GM23338 (cell line): Measurements from ENCODE around the gene CELF4. TPM values are rescaled to one million over a fixed set of nuclear protein-coding genes. Genes with fewer than 3 reads are reported as not detected.

Experiments
- ATAC-seq: fragments of 200-7000 bp; cut with Tn5 transposase; 3 replicates; pipeline ENCODE4 v1.9.1; 2020
- DNase-seq: peaks from one replicate; pipeline ENCODE4 v3.0.0-alpha.2; 2015; ENCODE audit warnings: low spot score
- H2AFZ ChIP-seq: fragments of 200-600 bp; sonication (generic); 2 replicates; pipeline ENCODE4 v1.8.0; 2016; ENCODE audit warnings: antibody characterized with exemption, mild to moderate bottlenecking, moderate library complexity
- H3F3A ChIP-seq: fragments of 200-600 bp; sonication (generic); replicated peaks from 2 replicates; pipeline ENCODE4 v1.8.0; 2017; ENCODE audit warnings: antibody characterized with exemption, mixed run types, low read depth
- H3K27ac ChIP-seq: fragments of 200-600 bp; sonication (generic); 2 replicates; pipeline ENCODE4 v1.6.1; 2016; ENCODE audit warnings: low read depth
- H3K27me3 ChIP-seq: fragments of 200-600 bp; sonication (generic); 2 replicates; pipeline ENCODE4 v1.8.0; 2016; ENCODE audit warnings: mild to moderate bottlenecking, mixed run types, moderate library complexity; ENCODE audit not compliant: insufficient read depth
- H3K36me3 ChIP-seq: fragments of 200-600 bp; sonication (generic); 2 replicates; pipeline ENCODE4 v1.8.0; 2016; ENCODE audit warnings: mild to moderate bottlenecking; ENCODE audit not compliant: insufficient read depth
- H3K4me1 ChIP-seq: fragments of 200-600 bp; sonication (generic); 2 replicates; pipeline ENCODE4 v1.8.0; 2016; ENCODE audit warnings: mild to moderate bottlenecking, moderate library complexity; ENCODE audit not compliant: insufficient read depth
- H3K4me2 ChIP-seq: fragments of 200-600 bp; sonication (generic); 2 replicates; pipeline ENCODE4 v1.7.1; 2017; ENCODE audit warnings: mixed run types
- H3K4me3 ChIP-seq: fragments of 200-600 bp; sonication (generic); 2 replicates; pipeline ENCODE4 v1.6.1; 2016; ENCODE audit warnings: mixed run types
- H3K79me2 ChIP-seq: fragments of 200-600 bp; sonication (generic); replicated peaks from 2 replicates; pipeline ENCODE4 v1.8.0; 2017; ENCODE audit warnings: mild to moderate bottlenecking; ENCODE audit not compliant: insufficient read depth
- H3K9me2 ChIP-seq: fragments of 200-600 bp; sonication (generic); 2 replicates; pipeline ENCODE4 v1.8.0; 2017; ENCODE audit not compliant: insufficient read depth
- H4K20me1 ChIP-seq: fragments of 200-600 bp; sonication (generic); replicated peaks from 2 replicates; pipeline ENCODE4 v1.8.0; 2017; ENCODE audit warnings: mild to moderate bottlenecking; ENCODE audit not compliant: insufficient read depth
- H3K27ac Mint-ChIP-seq: 2 replicates; pipeline ENCODE4 v1.8.0; 2020; ENCODE audit warnings: inconsistent platforms, mild to moderate bottlenecking, moderate library complexity, mixed read lengths
- H3K27me3 Mint-ChIP-seq: 3 replicates; pipeline ENCODE4 v1.8.0; 2022; ENCODE audit warnings: low read depth, mild to moderate bottlenecking, moderate library complexity, mixed read lengths, inconsistent platforms; ENCODE audit not compliant: insufficient read depth, poor library complexity
- H3K36me3 Mint-ChIP-seq: 3 replicates; pipeline ENCODE4 v1.8.0; 2021; ENCODE audit warnings: low read depth, mild to moderate bottlenecking, inconsistent platforms, moderate library complexity, mixed read lengths
- H3K4me1 Mint-ChIP-seq: 3 replicates; pipeline ENCODE4 v1.8.0; 2020; ENCODE audit warnings: mild to moderate bottlenecking, inconsistent platforms, mixed read lengths
- H3K4me3 Mint-ChIP-seq: 3 replicates; pipeline ENCODE4 v1.8.0; 2021; ENCODE audit warnings: moderate library complexity, mild to moderate bottlenecking, inconsistent platforms, mixed read lengths
- H3K9me3 Mint-ChIP-seq: 3 replicates; pipeline ENCODE4 v1.8.0; 2020; ENCODE audit warnings: moderate library complexity, mild to moderate bottlenecking, inconsistent platforms, mixed read lengths
- CREB1 ChIP-seq: fragments of 250-450 bp; sonication (Bioruptor Pico); IDR thresholded peaks from 2 replicates; pipeline ENCODE4 v1.5.0; 2020; ENCODE audit warnings: low read depth, mild to moderate bottlenecking, moderate library complexity
- CTCF ChIP-seq, 2 experiments: fragments of 200-600 bp in 1 of 2; sonication (generic) in 1 of 2; conservative IDR thresholded peaks; 2 replicates each; pipeline versions ENCODE4 v1.5.1 to v1.6.1; 2016 to 2017; ENCODE audit warnings: antibody characterized with exemption in 2 of 2, low read depth in 2 of 2, mild to moderate bottlenecking in 2 of 2, moderate library complexity in 1 of 2
- ETS1 ChIP-seq: IDR thresholded peaks from 2 replicates; pipeline ENCODE4 v1.6.1; 2016; ENCODE audit warnings: antibody characterized with exemption
- EZH2phosphoT487 ChIP-seq: fragments of 200-600 bp; sonication (generic); IDR thresholded peaks from one replicate; pipeline ENCODE4 v1.8.1; 2018; ENCODE audit warnings: antibody characterized with exemption; ENCODE audit not compliant: unreplicated experiment
- JUNB ChIP-seq: IDR thresholded peaks from one replicate; pipeline ENCODE4 v1.6.1; 2016; ENCODE audit warnings: antibody characterized with exemption; ENCODE audit not compliant: unreplicated experiment
- NANOG ChIP-seq: IDR thresholded peaks from 2 replicates; pipeline ENCODE4 v1.6.1; 2016; ENCODE audit warnings: antibody characterized with exemption, borderline replicate concordance
- STAT1 ChIP-seq: IDR thresholded peaks from one replicate; pipeline ENCODE4 v1.6.1; 2016; ENCODE audit warnings: antibody characterized with exemption; ENCODE audit not compliant: unreplicated experiment
- ZNF114 ChIP-seq: fragments of 250-450 bp; sonication (Bioruptor Pico); IDR thresholded peaks from 2 replicates; pipeline ENCODE4 v1.5.0; 2020; ENCODE audit warnings: mild to moderate bottlenecking, moderate library complexity
- ZNF331 ChIP-seq: fragments of 250-450 bp; sonication (Bioruptor Pico); IDR thresholded peaks from 2 replicates; pipeline ENCODE4 v1.5.0; 2020; ENCODE audit warnings: low read depth, mild to moderate bottlenecking, moderate library complexity
- ZNF462 ChIP-seq: fragments of 250-450 bp; sonication (Bioruptor Pico); IDR thresholded peaks from 2 replicates; pipeline ENCODE4 v1.5.0; 2020; ENCODE audit warnings: mild to moderate bottlenecking, moderate library complexity
- polyA plus RNA-seq: library from polyadenylated mRNA; unstranded; fragments of >200 nt; fragmentation: Nextera tagmentation; extraction: Ambion mirVana; gene quantifications from 2 replicates; pipeline ENCODE4 v1.2.1, GENCODE V29; 2016
- total RNA-seq: library from RNA; depleted of rRNA; stranded (reverse); fragments of >200 nt; shearing (Covaris generic); gene quantifications from 2 replicates; pipeline ENCODE4 v1.2.3, GENCODE V29; 2014

CELF4 gene
- total and polyA plus RNA-seq, 2 experiments from 2014 or later: 2.6 to 6.7 TPM

GRCh38 chr18:37543321-37543720, 22.3 kb downstream of the CELF4 start:
- Histone ChIP-seq H2AFZ (no peak overlapping the region), H3K4me1 (peaks cover 12% of the 10 kb centered on the region), H3K79me2 (no peaks in the 10 kb centered on the region), H3K27ac (no peak overlapping the region), H3F3A (peaks cover 2% of the 10 kb centered on the region; the same call in 1 of the 2 replicates), H3K4me3 (no peak overlapping the region), H3K4me2 (no peak overlapping the region), H3K9me2 (no peaks in the 10 kb centered on the region), H3K36me3 (no peaks in the 10 kb centered on the region), H4K20me1 (no peaks in the 10 kb centered on the region), H3K27me3 (no peaks in the 10 kb centered on the region)
- Mint-ChIP-seq H3K9me3 (no peaks in the 10 kb centered on the region), H3K27ac (no peak overlapping the region), H3K4me3 (no peak overlapping the region), H3K27me3 (peaks cover 5% of the 10 kb centered on the region), H3K4me1 (peaks cover 21% of the 10 kb centered on the region), H3K36me3 (no peaks in the 10 kb centered on the region)
- DNase-seq: no peak
- TF ChIP-seq JUNB (no peak), ZNF114 (CRISPR knock-in tag) (no peak), ETS1 (no peak), STAT1 (no peak)
- no peak for ATAC-seq

- H3K27ac Mint-ChIP-seq: no peak overlapping the region
- TF ChIP-seq CREB1 (no peak), ZNF331 (CRISPR knock-in tag) (no peak), STAT1 (no peak), CTCF (conservative IDR thresholded peaks at IDR 0.05; ENCODE audit: low read depth in 2 of 2) (no peak), JUNB (no peak), NANOG (no peak), EZH2phosphoT487 (no peak), ZNF462 (CRISPR knock-in tag) (no peak)
Observed at GRCh38 chr18:37541517-37541916, 24.1 kb downstream of the CELF4 start.

More at GRCh38 chr18:37541517-37541916, 24.1 kb downstream of the CELF4 start:
- Histone ChIP-seq H3K36me3 (no peaks in the 10 kb centered on the region), H3K27ac (no peak overlapping the region), H3K4me2 (no peak overlapping the region), H3K9me2 (no peaks in the 10 kb centered on the region), H4K20me1 (no peaks in the 10 kb centered on the region), H2AFZ (no peak overlapping the region), H3F3A (peaks cover 2% of the 10 kb centered on the region; the same call in 1 of the 2 replicates), H3K27me3 (no peaks in the 10 kb centered on the region), H3K4me3 (no peak overlapping the region), H3K4me1 (peaks cover 16% of the 10 kb centered on the region), H3K79me2 (no peaks in the 10 kb centered on the region)
- Mint-ChIP-seq H3K9me3 (no peaks in the 10 kb centered on the region), H3K4me1 (peaks cover 31% of the 10 kb centered on the region), H3K36me3 (no peaks in the 10 kb centered on the region; the same call in 2 of the 3 replicates), H3K27me3 (peaks cover 5% of the 10 kb centered on the region), H3K4me3 (no peak overlapping the region)
- DNase-seq (no peak), ATAC-seq (no peak)
